Measurements from ENCODE around the gene AGAP1. TPM values are rescaled to one million over a fixed set of nuclear protein-coding genes. Genes with fewer than 3 reads are reported as not detected.

The AGAP1 gene
- total and polyA plus RNA-seq, 11 donors = 5.9 to 21.6 (median 18.9) TPM

GRCh38 chr2:236167297-236168109 lies 673.7 kb downstream of the AGAP1 start:
- H3K4me3 ChIP-seq = peak overlapping the region; percentile 16 to 49 (median 40)
- no peak overlapping the region for H3K27ac ChIP-seq
- ATAC-seq (peak in 3 of 4 donors; percentile 42 to 60 (median 48)), DNase-seq (peak in 2 of 5 donors; percentile 23 to 66)
- H3K36me3 ChIP-seq = no peaks in the 10 kb centered on the region
- intact Hi-C loops (cut with DNase I) = loop anchor here in 2 of 10 donors (5.0 kb wide), 2 partner anchors 375 to 390 kb away; no protein-coding TSS in a partner anchor
- WGBS, 4 donors = 1 to 2% (median 1%) methylated on average over 31 to 112 of the region's 112 CpGs
- H3K4me1 ChIP-seq = peaks cover 18 to 75% (median 44%) of the 10 kb centered on the region in 12 donors
- no peaks in the 10 kb centered on the region for H3K9me3 ChIP-seq
- peaks cover 78 to 100% (median 99%) of the 10 kb centered on the region in 9 donors for H3K27me3 ChIP-seq
- no peak for TF ChIP-seq POLR2A (IDR thresholded peaks at IDR 0.05)
- peak in 7 of 12 donors; percentile 18 to 41 (median 25) for TF ChIP-seq CTCF (IDR thresholded peaks at IDR 0.05)

GRCh38 chr2:236168110-236169080 lies 674.6 kb downstream of the AGAP1 start, which contains the start of gene GBX2:
TSS of gene GBX2 (minus strand) at chr2:236168386. CDS start at chr2:236167971, 415 bp downstream.
- Histone ChIP-seq H3K27me3 (peaks cover 86 to 100% (median 99%) of the 10 kb centered on the region in 9 donors), H3K27ac (no peak within 1 kb of the TSS), H3K9me3 (no peaks in the 10 kb centered on the region), H3K4me3 (peak within 1 kb of the TSS; percentile 16 to 49 (median 40)), H3K4me1 (peaks cover 18 to 79% (median 46%) of the 10 kb centered on the region in 12 donors), H3K36me3 (no peaks in the 10 kb centered on the region)
- DNase-seq (peak in 1 of 5 donors; percentile 29), ATAC-seq (peak; percentile 18 to 65 (median 35))
- intact Hi-C loops (cut with DNase I) = loop anchor here in 2 of 10 donors (5.0 kb wide), 2 partner anchors 376 to 391 kb away; no protein-coding TSS in a partner anchor
- 2 to 4% (median 3%) methylated on average over 36 to 105 of the region's 105 CpGs for WGBS, 4 donors
- TF ChIP-seq POLR2A (IDR thresholded peaks at IDR 0.05) (no peak), CTCF (IDR thresholded peaks at IDR 0.05) (no peak)

- intact Hi-C loops (cut with DNase I) = loop anchor here in 2 of 10 donors (5.0 kb wide), 2 partner anchors 377 to 392 kb away; no protein-coding TSS in a partner anchor
- TF ChIP-seq POLR2A (IDR thresholded peaks at IDR 0.05) = no peak
- TF ChIP-seq CTCF (IDR thresholded peaks at IDR 0.05) = no peak
- Histone ChIP-seq H3K4me1 (peaks cover 13 to 75% (median 38%) of the 10 kb centered on the region in 12 donors), H3K36me3 (no peaks in the 10 kb centered on the region), H3K27ac (no peak overlapping the region), H3K4me3 (peak overlapping the region in 1 of 12 donors; percentile 4), H3K9me3 (no peaks in the 10 kb centered on the region), H3K27me3 (peaks cover 92 to 100% (median 99%) of the 10 kb centered on the region in 9 donors)
- 3 to 6% (median 5%) methylated on average over 28 to 36 of the region's 36 CpGs for WGBS, 4 donors
- DNase-seq = no peak
- ATAC-seq = no peak
Observed at GRCh38 chr2:236169151-236169721, 675.4 kb downstream of the AGAP1 start.

All from heart left ventricle (tissue), 16 donors.